Mesenchymal stem cell (in vitro differentiated cells and primary cell): ENCODE measurements around the gene ZC3H7A.
A peak's percentile ranks its signal among the peaks of the same experiment; 100 is the strongest.

ENCODE experiments used
- DNase-seq: peaks from one replicate; pipeline ENCODE4 v3.0.0-alpha.2; 2013
- H2AFZ ChIP-seq: one replicate; pipeline ENCODE4 v1.6.1; 2013; ENCODE audit warnings: low read depth, mild to moderate bottlenecking, control low read depth, inconsistent platforms, low read length, moderate library complexity
- H2AK5ac ChIP-seq: 2 replicates; pipeline ENCODE4 v1.6.1; 2013; ENCODE audit warnings: low read length, moderate library complexity, mild to moderate bottlenecking, inconsistent platforms; ENCODE audit not compliant: severe bottlenecking
- H2BK120ac ChIP-seq: one replicate; pipeline ENCODE4 v1.6.1; 2013; ENCODE audit warnings: low read depth, mild to moderate bottlenecking, inconsistent platforms, low read length, moderate library complexity
- H2BK12ac ChIP-seq, 2 experiments: one replicate each; pipeline ENCODE4 v1.6.1; 2013; ENCODE audit warnings: inconsistent platforms in 2 of 2, low read length in 2 of 2, mild to moderate bottlenecking in 2 of 2, moderate library complexity in 2 of 2, control low read depth in 1 of 2
- H2BK15ac ChIP-seq: one replicate; pipeline ENCODE4 v1.6.1; 2013; ENCODE audit warnings: mild to moderate bottlenecking, low read depth, inconsistent platforms; ENCODE audit not compliant: poor library complexity, severe bottlenecking
- H2BK5ac ChIP-seq: 2 replicates; pipeline ENCODE4 v1.6.1; 2013; ENCODE audit warnings: low read depth, mild to moderate bottlenecking, low read length, control low read depth, inconsistent platforms; ENCODE audit not compliant: poor library complexity, severe bottlenecking
- H3K14ac ChIP-seq, 2 experiments: one replicate each; pipeline ENCODE4 v1.6.1; 2013; ENCODE audit warnings: inconsistent platforms in 2 of 2, low read length in 2 of 2, control low read depth in 1 of 2, mild to moderate bottlenecking in 1 of 2, moderate library complexity in 1 of 2
- H3K18ac ChIP-seq, 2 experiments: one replicate each; pipeline ENCODE4 v1.6.1; 2013; ENCODE audit warnings: inconsistent platforms in 2 of 2, low read length in 2 of 2, control low read depth in 1 of 2, low read depth in 1 of 2, mild to moderate bottlenecking in 1 of 2
- H3K23ac ChIP-seq, 2 experiments: one replicate each; pipeline ENCODE4 v1.6.1; 2013; ENCODE audit warnings: inconsistent platforms in 2 of 2, low read length in 2 of 2, mild to moderate bottlenecking in 2 of 2, moderate library complexity in 2 of 2, control low read depth in 1 of 2
- H3K27ac ChIP-seq: 2 replicates; pipeline ENCODE4 v1.5.1; 2013; ENCODE audit warnings: mild to moderate bottlenecking, moderate library complexity, low read length, control low read depth, inconsistent platforms; ENCODE audit not compliant: poor library complexity, severe bottlenecking
- H3K27me3 ChIP-seq, 2 experiments: 2 replicates each; pipeline versions ENCODE4 v1.6.1 to v1.7.0; 2013; ENCODE audit warnings: low read length in 2 of 2, mild to moderate bottlenecking in 2 of 2, moderate library complexity in 2 of 2, control low read depth in 1 of 2, inconsistent platforms in 1 of 2; ENCODE audit not compliant: control insufficient read depth in 1 of 2, insufficient read depth in 1 of 2
- H3K36me3 ChIP-seq, 2 experiments: 2 replicates each; pipeline versions ENCODE4 v1.6.1 to v1.7.0; 2013; ENCODE audit warnings: low read length in 2 of 2, control low read depth in 1 of 2, inconsistent platforms in 1 of 2, low read depth in 1 of 2, mild to moderate bottlenecking in 1 of 2; ENCODE audit not compliant: insufficient read depth in 2 of 2, control insufficient read depth in 1 of 2
- H3K4ac ChIP-seq, 2 experiments: one replicate each; pipeline ENCODE4 v1.6.1; 2013; ENCODE audit warnings: inconsistent platforms in 2 of 2, low read length in 2 of 2, mild to moderate bottlenecking in 2 of 2, moderate library complexity in 2 of 2, control low read depth in 1 of 2, low read depth in 1 of 2
- H3K4me1 ChIP-seq: 2 replicates; pipeline ENCODE4 v1.6.1; 2013; ENCODE audit warnings: low read depth, low read length, control low read depth; ENCODE audit not compliant: control insufficient read depth, insufficient read depth
- H3K4me2 ChIP-seq: 2 replicates; pipeline ENCODE4 v1.6.1; 2013; ENCODE audit warnings: low read length, mild to moderate bottlenecking, inconsistent platforms; ENCODE audit not compliant: poor library complexity, severe bottlenecking
- H3K4me3 ChIP-seq, 2 experiments: 2 replicates each; pipeline versions ENCODE4 v1.5.1 to v1.7.0; 2013; ENCODE audit warnings: low read length in 2 of 2, mild to moderate bottlenecking in 2 of 2, control low read depth in 1 of 2, low read depth in 1 of 2; ENCODE audit not compliant: insufficient read depth in 1 of 2
- H3K79me1 ChIP-seq: replicated peaks from 2 replicates; pipeline ENCODE4 v1.6.1; 2013; ENCODE audit warnings: mild to moderate bottlenecking, control low read depth, low read length, inconsistent platforms; ENCODE audit not compliant: poor library complexity, severe bottlenecking
- H3K9ac ChIP-seq: 2 replicates; pipeline ENCODE4 v1.7.0; 2013; ENCODE audit warnings: mild to moderate bottlenecking, low read length, moderate library complexity
- H3K9me3 ChIP-seq: 2 replicates; pipeline ENCODE4 v1.7.0; 2013; ENCODE audit warnings: mild to moderate bottlenecking, low read length; ENCODE audit not compliant: control insufficient read depth
- H4K8ac ChIP-seq: one replicate; pipeline ENCODE4 v1.6.1; 2013; ENCODE audit warnings: inconsistent platforms, mild to moderate bottlenecking, low read length, moderate library complexity
- H4K91ac ChIP-seq: one replicate; pipeline ENCODE4 v1.6.1; 2013; ENCODE audit warnings: mild to moderate bottlenecking, low read length, inconsistent platforms
- WGBS: methylation state at CpG from one replicate; pipeline ENCODE4 v1.1.7; 2013; ENCODE audit warnings: mixed read lengths; 5-methylcytosine and 5-hydroxymethylcytosine counted together

Gene ZC3H7A

DNA sequence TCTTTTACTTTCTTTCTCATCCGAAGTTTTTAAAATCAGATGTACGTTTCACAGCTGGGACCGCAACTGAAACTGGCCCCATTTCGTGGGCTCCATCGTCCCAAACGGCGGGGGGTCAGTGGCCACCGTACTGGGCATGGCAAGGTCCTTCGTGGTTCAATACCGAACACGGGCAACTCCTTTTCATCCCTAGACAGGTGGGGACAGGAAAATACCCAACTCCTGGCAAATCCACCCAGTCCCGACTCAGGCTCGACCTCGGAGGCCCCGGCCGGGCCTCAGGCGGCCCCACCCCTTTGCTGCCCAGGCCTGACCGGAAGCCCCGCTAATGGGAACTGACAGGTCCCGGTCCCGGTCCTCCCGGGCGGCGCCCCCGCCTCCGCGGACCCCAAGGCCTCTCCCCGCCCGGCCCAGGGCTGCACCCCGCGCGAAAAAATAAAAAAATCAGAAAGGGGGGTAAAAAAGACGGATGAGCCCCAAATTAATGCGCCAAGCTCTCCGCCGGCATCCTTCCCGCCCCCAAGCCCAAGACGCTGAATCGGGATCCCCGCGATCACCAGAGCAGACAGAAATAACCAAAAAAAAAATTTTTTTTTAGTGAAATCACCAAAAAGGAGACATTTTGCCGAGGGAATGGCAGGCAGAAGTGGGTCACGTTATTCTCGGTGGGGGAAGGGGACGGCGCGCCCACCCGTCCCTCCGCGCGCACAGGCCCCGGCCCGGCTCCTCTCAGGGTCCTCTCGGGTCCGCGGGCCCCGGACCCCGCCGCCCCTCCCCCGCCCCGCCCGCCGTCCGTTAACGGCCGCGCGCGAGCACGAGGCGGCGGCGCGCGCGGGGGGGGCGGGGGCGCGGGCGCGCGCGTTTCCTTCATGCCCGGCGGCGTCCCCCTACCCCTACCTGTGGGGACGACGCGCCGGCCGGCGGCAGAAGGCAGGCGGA, 562 bp downstream of the ZC3H7A start:
- WGBS, result 8% methylated on average over 44 of the region's 93 CpGs
- Histone ChIP-seq H3K4ac (peak overlapping the region; percentile 94 to 96), H3K79me1 (peaks cover 9% of the 10 kb centered on the region), H3K18ac (peak overlapping the region; percentile 98 to 100), H3K14ac (peak overlapping the region; percentile 66 to 95), H3K27ac (peak overlapping the region; percentile 92), H2BK120ac (peak overlapping the region; percentile 98), H2BK5ac (peak overlapping the region; percentile 82), H2AK5ac (peak overlapping the region; percentile 46), H3K9me3 (no peaks in the 10 kb centered on the region), H2AFZ (peak overlapping the region; percentile 88), H3K9ac (peak overlapping the region; percentile 98), H2BK15ac (peak overlapping the region; percentile 96), H3K23ac (peak overlapping the region in 1 of 2 experiments; percentile 93), H2BK12ac (no peak overlapping the region), H3K27me3 (no peaks in the 10 kb centered on the region), H4K8ac (peak overlapping the region; percentile 95), H3K4me2 (peak overlapping the region; percentile 87), H3K36me3 (peaks cover 5 to 8% of the 10 kb centered on the region in 2 experiments), H3K4me1 (peaks cover 29% of the 10 kb centered on the region), H4K91ac (peak overlapping the region; percentile 32), H3K4me3 (peak overlapping the region; percentile 83 to 92)
- peak; percentile 69 for DNase-seq

- DNase-seq, result no peak
- H3K27ac ChIP-seq, result no peak overlapping the region
- 84% methylated on average over 8 of the region's 8 CpGs for WGBS
- H3K79me1 ChIP-seq, result peaks cover 9% of the 10 kb centered on the region
- H2BK12ac ChIP-seq, result peak overlapping the region in 1 of 2 experiments; percentile 19
- peak overlapping the region; percentile 87 for H3K4me2 ChIP-seq
- H3K36me3 ChIP-seq, result peaks cover 5 to 8% of the 10 kb centered on the region in 2 experiments
- peak overlapping the region in 1 of 2 experiments; percentile 75 for H3K4ac ChIP-seq
- no peak overlapping the region for H4K8ac ChIP-seq
- no peak overlapping the region for H2BK15ac ChIP-seq
- peaks cover 35% of the 10 kb centered on the region for H3K4me1 ChIP-seq
- no peaks in the 10 kb centered on the region for H3K9me3 ChIP-seq
- no peak overlapping the region for H2BK5ac ChIP-seq
- H2AFZ ChIP-seq, result no peak overlapping the region
- no peaks in the 10 kb centered on the region for H3K27me3 ChIP-seq
- H3K23ac ChIP-seq, result no peak overlapping the region
- H3K4me3 ChIP-seq, result peak overlapping the region; percentile 28 to 92
- H4K91ac ChIP-seq, result no peak overlapping the region
- no peak overlapping the region for H2BK120ac ChIP-seq
- H3K14ac ChIP-seq, result no peak overlapping the region
- peak overlapping the region; percentile 98 for H3K9ac ChIP-seq
- peak overlapping the region; percentile 87 for H2AK5ac ChIP-seq
- H3K18ac ChIP-seq, result no peak overlapping the region
Observed at GRCh38 chr16:11795887-11796226, 1.2 kb downstream of the ZC3H7A start.

DNA sequence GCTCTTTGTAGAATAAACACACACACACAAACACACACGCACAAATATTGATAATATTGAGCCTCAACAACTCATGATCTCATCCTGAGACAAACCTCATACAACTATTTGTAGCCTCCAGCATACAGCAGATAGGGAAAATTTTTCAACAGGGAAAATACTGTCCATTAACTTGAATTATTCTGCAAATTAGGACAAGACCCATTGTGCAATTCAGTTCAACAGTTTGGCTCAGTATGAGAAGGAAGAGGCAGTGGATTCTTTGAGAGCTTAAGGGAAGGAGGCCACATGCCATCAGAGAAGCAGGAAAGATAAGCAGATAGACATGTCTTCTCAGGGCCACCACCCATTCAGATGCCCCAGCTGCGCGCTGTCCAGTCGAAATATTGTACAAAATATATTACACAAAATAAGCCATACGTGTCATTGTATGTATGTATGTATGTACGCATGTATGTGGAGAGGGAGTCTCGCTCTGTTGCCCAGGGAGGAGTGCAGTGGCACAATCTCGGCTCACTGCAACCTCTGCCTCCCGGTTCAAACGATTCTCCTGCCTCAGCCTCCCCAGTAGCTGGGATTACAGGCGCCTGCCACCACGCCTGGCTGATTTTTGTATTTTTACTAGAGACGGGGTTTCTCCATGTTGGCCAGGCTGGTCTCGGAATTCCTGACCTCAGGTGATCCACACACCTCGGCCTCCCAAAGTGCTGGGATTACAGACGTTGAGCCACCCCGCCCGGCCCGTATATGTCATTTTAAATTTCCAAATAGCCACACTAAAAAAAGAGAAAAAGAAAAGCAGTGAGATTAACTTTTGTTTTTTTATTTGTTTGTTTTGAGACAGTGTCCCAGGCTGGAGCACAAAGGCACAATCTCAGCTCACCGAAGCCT, 1.8 kb downstream of the ZC3H7A start:
- H2AK5ac ChIP-seq, result peak overlapping the region; percentile 87
- WGBS, result 98% methylated on average over 14 of the region's 20 CpGs

More for the DNA sequence above, 1.8 kb downstream of the ZC3H7A start:
- Histone ChIP-seq H3K79me1 (peaks cover 8% of the 10 kb centered on the region), H2AFZ (no peak overlapping the region), H4K8ac (no peak overlapping the region), H3K4me1 (peaks cover 33% of the 10 kb centered on the region), H3K4me2 (peak overlapping the region; percentile 87), H3K36me3 (peaks cover 7 to 8% of the 10 kb centered on the region in 2 experiments), H2BK12ac (peak overlapping the region in 1 of 2 experiments; percentile 19), H3K9me3 (no peaks in the 10 kb centered on the region), H3K27ac (no peak overlapping the region), H3K14ac (no peak overlapping the region), H2BK15ac (no peak overlapping the region), H3K23ac (no peak overlapping the region), H3K27me3 (no peaks in the 10 kb centered on the region), H2BK5ac (no peak overlapping the region), H2BK120ac (no peak overlapping the region), H3K4ac (peak overlapping the region in 1 of 2 experiments; percentile 75), H3K4me3 (peak overlapping the region; percentile 28 to 92), H3K18ac (no peak overlapping the region), H3K9ac (peak overlapping the region; percentile 98), H4K91ac (no peak overlapping the region)
- no peak for DNase-seq
